K562 (cell line): ENCODE data around the gene ZNF35.

ENCODE experiments used
- CTCF ChIP-seq, 3 experiments: IDR thresholded peaks in 2 of 3; conservative IDR thresholded peaks in 1 of 3; 2 replicates each; pipeline ENCODE4 v1.5.1; 2011 to 2012; ENCODE audit warnings: low read length in 3 of 3, mild to moderate bottlenecking in 3 of 3, control low read depth in 2 of 3, improper control_type of control experiment in 1 of 3, inconsistent platforms in 1 of 3, low read depth in 1 of 3, mixed read lengths in 1 of 3, moderate library complexity in 1 of 3; ENCODE audit not compliant: insufficient read depth in 2 of 3
- SETDB1 ChIP-seq: IDR thresholded peaks from one replicate; pipeline ENCODE4 v1.6.1; 2012; ENCODE audit warnings: low read length, control low read depth, inconsistent platforms
- U2AF2 ChIP-seq: fragments of 200-400 bp; formaldehyde crosslinking; optimal IDR thresholded peaks from 2 replicates; pipeline ENCODE3; 2017; ENCODE audit warnings: low read depth, mild to moderate bottlenecking, low read length
- ZNF239 ChIP-seq: fragments of 250-450 bp; sonication (Bioruptor Pico); IDR thresholded peaks from 2 replicates; pipeline ENCODE4 v1.4.0; 2020; ENCODE audit warnings: mild to moderate bottlenecking
- ZNF507 ChIP-seq: conservative IDR thresholded peaks from 2 replicates; pipeline ENCODE4 v1.6.1; 2017; ENCODE audit warnings: missing genetic modification characterization, missing compliant biosample characterization
- ZNF830 ChIP-seq: fragments of 250-450 bp; sonication (Bioruptor Pico); IDR thresholded peaks from 2 replicates; pipeline ENCODE4 v1.5.0; 2021; ENCODE audit warnings: mild to moderate bottlenecking

GRCh38 chr3:44648564-44649229 lies at the start of gene ZNF35:
- TF ChIP-seq ZNF507 (tag) (no peak), ZNF830 (CRISPR knock-in tag) (no peak), U2AF2 (no peak), CTCF (IDR thresholded peaks at IDR 0.05 in 2 of 3, conservative IDR thresholded peaks at IDR 0.05 in 1 of 3; ENCODE audit: insufficient read depth in 2 of 3, low read depth in 1 of 3, low read length in 3 of 3) (no peak), SETDB1 (no peak), ZNF239 (CRISPR knock-in tag) (no peak)
